HCT116 (cell line): ENCODE data around the gene DMD.

Experiments
- ATF3 ChIP-seq: IDR thresholded peaks from 2 replicates; pipeline ENCODE4 v1.6.1; 2012
- CEBPB ChIP-seq: IDR thresholded peaks from 2 replicates; pipeline ENCODE4 v1.6.1; 2012; ENCODE audit warnings: low read depth
- CTCF ChIP-seq, 3 experiments: fragments of 200-600 bp in 1 of 3; sonication (generic) in 1 of 3; IDR thresholded peaks in 2 of 3; conservative IDR thresholded peaks in 1 of 3; 2 replicates each; pipeline ENCODE4 v1.5.1; 2012 to 2017; ENCODE audit warnings: low read depth in 2 of 3, low read length in 2 of 3, antibody characterized with exemption in 1 of 3, borderline replicate concordance in 1 of 3, control low read depth in 1 of 3, mild to moderate bottlenecking in 1 of 3, mixed read lengths in 1 of 3, mixed run types in 1 of 3, moderate library complexity in 1 of 3; ENCODE audit not compliant: insufficient read depth in 1 of 3
- EZH2 ChIP-seq: fragments of 200-600 bp; sonication (generic); IDR thresholded peaks from 2 replicates; pipeline ENCODE4 v1.6.1; 2017; ENCODE audit warnings: antibody characterized with exemption, mixed run types
- EZH2phosphoT487 ChIP-seq: fragments of 200-600 bp; IDR thresholded peaks from 2 replicates; pipeline ENCODE4 v1.6.1; 2018; ENCODE audit warnings: antibody characterized with exemption, borderline replicate concordance
- JUND ChIP-seq: IDR thresholded peaks from 2 replicates; pipeline ENCODE4 v1.6.1; 2012
- POLR2A ChIP-seq: IDR thresholded peaks from 2 replicates; pipeline ENCODE4 v1.7.0; 2011; ENCODE audit warnings: borderline replicate concordance; ENCODE audit not compliant: insufficient read depth, insufficient read length; ENCODE audit errors: extremely low read depth
- POLR2AphosphoS5 ChIP-seq: IDR thresholded peaks from 2 replicates; pipeline ENCODE4 v1.6.1; 2011; ENCODE audit warnings: mild to moderate bottlenecking, low read depth, low read length, moderate library complexity
- RAD21 ChIP-seq: IDR thresholded peaks from 2 replicates; pipeline ENCODE4 v1.6.1; 2012; ENCODE audit warnings: low read depth, mild to moderate bottlenecking
- SIN3A ChIP-seq: IDR thresholded peaks from 2 replicates; pipeline ENCODE4 v1.6.1; 2012; ENCODE audit warnings: low read depth
- YY1 ChIP-seq: IDR thresholded peaks from 2 replicates; pipeline ENCODE4 v1.6.1; 2011; ENCODE audit warnings: low read length, low read depth, moderate library complexity, mild to moderate bottlenecking; ENCODE audit not compliant: insufficient replicate concordance; ENCODE audit errors: extremely low read depth
- ZNF274 ChIP-seq: fragments of 200-500 bp; sonication (Bioruptor generic); IDR thresholded peaks from 2 replicates; pipeline ENCODE4 v1.6.1; 2014; ENCODE audit warnings: mild to moderate bottlenecking, low read depth, low read length, inconsistent platforms

GRCh38 chrX:32293962-32294700, 917.2 kb downstream of the DMD start:
- TF ChIP-seq CTCF (IDR thresholded peaks at IDR 0.05 in 2 of 3, conservative IDR thresholded peaks at IDR 0.05 in 1 of 3; ENCODE audit: borderline replicate concordance in 1 of 3, insufficient read depth in 1 of 3, low read depth in 2 of 3, low read length in 2 of 3) = no peak
- TF ChIP-seq EZH2 = no peak
- no peak for TF ChIP-seq ATF3
- no peak for TF ChIP-seq POLR2AphosphoS5
- TF ChIP-seq POLR2A = no peak
- no peak for TF ChIP-seq JUND
- TF ChIP-seq YY1 = no peak
- TF ChIP-seq RAD21 = no peak
- no peak for TF ChIP-seq EZH2phosphoT487
- no peak for TF ChIP-seq SIN3A
- no peak for TF ChIP-seq CEBPB
- TF ChIP-seq ZNF274 = no peak
